Testis (tissue), 2 donors: Measurements from ENCODE around the gene LRRC8C.
"Not testable (repeated sequence)": the region's sequence is repeated elsewhere in the genome, so short reads cannot be mapped to it uniquely, and the experiment has no call there.

Experiments
- CTCF ChIP-seq, 3 experiments: fragments of 450-650 bp in 2 of 3; fragments of 200-600 bp in 1 of 3; sonication (generic) in 1 of 3; IDR thresholded peaks; one replicate each; pipeline ENCODE4 v1.5.1; 2016 to 2019; ENCODE audit warnings: antibody characterized with exemption in 3 of 3, mild to moderate bottlenecking in 2 of 3, moderate library complexity in 1 of 3
- POLR2A ChIP-seq: fragments of 450-650 bp; IDR thresholded peaks from one replicate; pipeline ENCODE4 v1.6.1; 2017; ENCODE audit warnings: antibody characterized with exemption, mild to moderate bottlenecking, moderate library complexity

GRCh38 chr1:89704885-89705284 is 72.0 kb downstream of the LRRC8C start:
- not testable (repeated sequence) for TF ChIP-seq POLR2A; CTCF (IDR thresholded peaks at IDR 0.05)
